Panc1 (cell line): ENCODE data around the gene XYLT1. TPM values are rescaled to one million over a fixed set of nuclear protein-coding genes. Genes with fewer than 3 reads are reported as not detected.

Experiments
- ATAC-seq: fragments of 200-7000 bp; cut with Tn5 transposase; 2 replicates; pipeline ENCODE4 v1.9.1; 2020; ENCODE audit warnings: mild to moderate bottlenecking, moderate library complexity
- BruUV-seq: library from RNA; stranded (reverse); fragments of 400-500 nt; replicated peaks from 2 replicates; lab custom pipeline; 2021; lab: Mats Ljungman, UMichigan
- CTCF ChIA-PET: fragments of 300-600 bp; sonication (Branson Sonifier 250); formaldehyde crosslinking; loops from one replicate; lab custom pipeline; 2022; ENCODE audit warnings: antibody characterized with exemption; lab: Charles Lee
- POLR2A ChIA-PET: fragments of 300-600 bp; sonication (Branson Sonifier 250); formaldehyde crosslinking; loops from one replicate; lab custom pipeline; 2022; ENCODE audit warnings: antibody characterized with exemption; lab: Charles Lee
- DNase-seq: peaks from one replicate; pipeline ENCODE4 v3.0.0-alpha.2; 2010; ENCODE audit warnings: low read depth, low spot score
- H3K27ac ChIP-seq: 2 replicates; pipeline ENCODE4 v1.5.1; 2011; ENCODE audit warnings: mild to moderate bottlenecking, low read length, inconsistent platforms
- H3K27me3 ChIP-seq: fragments of 200-500 bp; sonication (Bioruptor generic); 2 replicates; pipeline ENCODE4 v1.6.0; 2014; ENCODE audit warnings: low read length, inconsistent platforms; ENCODE audit not compliant: control insufficient read depth, insufficient read depth
- H3K36me3 ChIP-seq: fragments of 200-500 bp; sonication (Bioruptor generic); 2 replicates; pipeline ENCODE4 v1.5.1; 2014; ENCODE audit warnings: inconsistent platforms, mild to moderate bottlenecking, low read length, moderate library complexity; ENCODE audit not compliant: control insufficient read depth, insufficient read depth
- H3K4me1 ChIP-seq: 2 replicates; pipeline ENCODE4 v1.5.1; 2011; ENCODE audit warnings: inconsistent platforms, mild to moderate bottlenecking, low read length, moderate library complexity; ENCODE audit not compliant: control insufficient read depth, insufficient read depth
- H3K4me3 ChIP-seq, 2 experiments: 2 replicates each; pipeline ENCODE4 v1.5.1; 2011 to 2012; ENCODE audit warnings: low read depth in 2 of 2, low read length in 2 of 2, mild to moderate bottlenecking in 2 of 2, inconsistent platforms in 1 of 2, moderate library complexity in 1 of 2
- H3K9me3 ChIP-seq: fragments of 200-500 bp; sonication (Bioruptor generic); 2 replicates; pipeline ENCODE4 v1.5.1; 2014; ENCODE audit warnings: low read depth, mild to moderate bottlenecking, inconsistent platforms, low read length, moderate library complexity; ENCODE audit not compliant: control insufficient read depth, insufficient read depth
- CTCF ChIP-seq: fragments of 450-650 bp; IDR thresholded peaks from 2 replicates; pipeline ENCODE4 v1.5.1; 2017; ENCODE audit warnings: mild to moderate bottlenecking
- POLR2AphosphoS5 ChIP-seq: IDR thresholded peaks from 2 replicates; pipeline ENCODE4 v1.6.1; 2012; ENCODE audit warnings: mild to moderate bottlenecking, low read depth, low read length, moderate library complexity
- REST ChIP-seq, 2 experiments: IDR thresholded peaks; 2 replicates each; pipeline ENCODE4 v1.6.1; 2011 to 2012; ENCODE audit warnings: low read depth in 2 of 2, control low read depth in 1 of 2, low read length in 1 of 2, mild to moderate bottlenecking in 1 of 2, moderate library complexity in 1 of 2; ENCODE audit not compliant: insufficient read depth in 1 of 2
- SIN3A ChIP-seq: IDR thresholded peaks from 2 replicates; pipeline ENCODE4 v1.6.1; 2012; ENCODE audit warnings: low read depth, mild to moderate bottlenecking, low read length, moderate library complexity, borderline replicate concordance; ENCODE audit not compliant: insufficient read depth
- TCF7L2 ChIP-seq: IDR thresholded peaks from 2 replicates; pipeline ENCODE4 v1.6.1; 2011; ENCODE audit warnings: mild to moderate bottlenecking, low read depth, low read length, inconsistent platforms
- in situ Hi-C: cut with HindIII; loops from 2 replicates; pipeline ENCODE4 v1.10.0; 2016; ENCODE audit warnings: low sequenced_read_pairs, low pct_unique_long_range_greater_than_20kb
- intact Hi-C: fragments of 100-400 bp; cut with micrococcal nuclease; formaldehyde crosslinking; loops from one replicate; pipeline ENCODE4 v1.10.0; 2022; ENCODE audit not compliant: unreplicated experiment
- total RNA-seq: library from RNA; stranded (reverse); gene quantifications from one replicate; pipeline ENCODE4 v1.2.1, GENCODE V29; 2021; ENCODE audit not compliant: unreplicated experiment

XYLT1 gene
- total RNA-seq, 1 experiment from 2014 or later: 0.62 TPM

GRCh38 chr16:17104654-17105053 lies 366.1 kb downstream of the XYLT1 start:
- TF ChIP-seq REST (IDR thresholded peaks at IDR 0.05; ENCODE audit: insufficient read depth in 1 of 2, low read depth in 2 of 2, low read length in 1 of 2) (no peak), TCF7L2 (no peak), SIN3A (no peak), POLR2AphosphoS5 (no peak), CTCF (no peak)
- Histone ChIP-seq H3K36me3 (no peaks in the 10 kb centered on the region), H3K4me3 (no peak overlapping the region), H3K4me1 (no peaks in the 10 kb centered on the region), H3K27me3 (peaks cover 16% of the 10 kb centered on the region), H3K27ac (no peak overlapping the region), H3K9me3 (no peaks in the 10 kb centered on the region)
- no peak for DNase-seq
- CTCF ChIA-PET: no interaction called here
- no peak for ATAC-seq
- POLR2A ChIA-PET: no interaction called here
- in situ Hi-C loops (no loop called here), intact Hi-C loops (no loop called here)
- BruUV-seq: no TSS peak

GRCh38 chr16:17103216-17103615 lies 367.5 kb downstream of the XYLT1 start:
- no peak for ATAC-seq
- ChIA-PET POLR2A (no interaction called here), CTCF (no interaction called here)
- no peak overlapping the region for H3K27ac ChIP-seq
- no peak for TF ChIP-seq REST (IDR thresholded peaks at IDR 0.05; ENCODE audit: insufficient read depth in 1 of 2, low read depth in 2 of 2, low read length in 1 of 2)
- no peak for TF ChIP-seq CTCF
- no peak for TF ChIP-seq SIN3A
- TF ChIP-seq POLR2AphosphoS5: no peak
- no peak for TF ChIP-seq TCF7L2
- H3K4me3 ChIP-seq: no peak overlapping the region
- no TSS peak for BruUV-seq
- in situ Hi-C loops: no loop called here
- no peaks in the 10 kb centered on the region for H3K4me1 ChIP-seq
- H3K9me3 ChIP-seq: no peaks in the 10 kb centered on the region
- no peaks in the 10 kb centered on the region for H3K36me3 ChIP-seq
- peaks cover 16% of the 10 kb centered on the region for H3K27me3 ChIP-seq
- intact Hi-C loops: no loop called here
- no peak for DNase-seq
